ENCODE measurements around the gene CLCN2.

The CLCN2 gene

DNA sequence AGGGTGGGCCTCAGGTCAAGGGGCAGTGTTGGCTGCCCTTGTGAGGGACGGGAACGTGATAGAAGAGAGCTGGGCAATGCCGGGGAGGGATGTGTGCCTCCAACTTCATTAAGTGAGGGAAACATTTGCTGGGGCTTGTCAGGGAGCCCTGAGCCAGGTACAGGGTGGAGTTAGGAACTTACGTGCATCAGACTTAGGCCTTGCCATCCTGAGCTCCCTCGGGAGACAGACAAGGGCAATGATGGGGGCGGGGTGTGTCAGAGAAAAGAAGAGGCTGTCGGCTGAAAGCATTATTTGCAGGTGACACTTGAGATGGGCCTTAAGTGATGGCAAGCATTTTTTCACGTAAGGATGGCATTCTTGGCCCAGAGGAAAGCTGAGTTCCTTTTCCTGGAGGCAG lies 22.4 kb downstream of the CLCN2 start:
- H3K4me3 Mint-ChIP-seq, result peak overlapping the region; percentile 42
- TF ChIP-seq, protein P1, sequence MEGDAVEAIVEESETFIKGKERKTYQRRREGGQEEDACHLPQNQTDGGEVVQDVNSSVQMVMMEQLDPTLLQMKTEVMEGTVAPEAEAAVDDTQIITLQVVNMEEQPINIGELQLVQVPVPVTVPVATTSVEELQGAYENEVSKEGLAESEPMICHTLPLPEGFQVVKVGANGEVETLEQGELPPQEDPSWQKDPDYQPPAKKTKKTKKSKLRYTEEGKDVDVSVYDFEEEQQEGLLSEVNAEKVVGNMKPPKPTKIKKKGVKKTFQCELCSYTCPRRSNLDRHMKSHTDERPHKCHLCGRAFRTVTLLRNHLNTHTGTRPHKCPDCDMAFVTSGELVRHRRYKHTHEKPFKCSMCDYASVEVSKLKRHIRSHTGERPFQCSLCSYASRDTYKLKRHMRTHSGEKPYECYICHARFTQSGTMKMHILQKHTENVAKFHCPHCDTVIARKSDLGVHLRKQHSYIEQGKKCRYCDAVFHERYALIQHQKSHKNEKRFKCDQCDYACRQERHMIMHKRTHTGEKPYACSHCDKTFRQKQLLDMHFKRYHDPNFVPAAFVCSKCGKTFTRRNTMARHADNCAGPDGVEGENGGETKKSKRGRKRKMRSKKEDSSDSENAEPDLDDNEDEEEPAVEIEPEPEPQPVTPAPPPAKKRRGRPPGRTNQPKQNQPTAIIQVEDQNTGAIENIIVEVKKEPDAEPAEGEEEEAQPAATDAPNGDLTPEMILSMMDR (IDR thresholded peaks at IDR 0.05), result no peak
- peaks cover 8% of the 10 kb centered on the region for H3K36me3 Mint-ChIP-seq (ENCODE audit: low read depth)
- H3K27ac Mint-ChIP-seq, result no peak overlapping the region
- H3K4me1 Mint-ChIP-seq, result peaks cover 35% of the 10 kb centered on the region
- H3K9me3 Mint-ChIP-seq, result no peaks in the 10 kb centered on the region
- H3K27me3 Mint-ChIP-seq (ENCODE audit: low read depth, poor library complexity), result peaks cover 7% of the 10 kb centered on the region
- DNase-seq, result no peak

DNA sequence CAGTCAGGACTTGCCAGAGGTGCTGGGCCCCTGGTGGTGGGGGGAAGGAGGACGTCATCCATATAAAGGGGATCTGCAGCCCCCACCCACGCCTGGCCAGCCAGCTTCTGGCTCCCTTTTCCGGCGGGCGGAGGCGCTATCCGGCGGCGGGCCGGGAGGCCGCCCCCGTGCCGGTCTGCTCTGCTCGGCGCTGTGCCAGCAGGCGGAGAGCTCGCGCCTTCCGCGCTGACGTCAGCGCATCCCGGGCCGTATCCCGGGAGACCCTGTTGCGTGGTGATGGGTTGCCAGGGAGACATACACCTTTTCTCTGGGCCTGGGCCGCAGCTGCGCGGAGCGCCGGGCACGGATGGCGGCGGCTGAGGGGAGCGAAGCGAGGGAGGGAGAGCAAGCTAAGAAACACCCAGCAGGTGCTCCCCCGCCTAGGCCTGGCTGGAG lies 22.9 kb downstream of the CLCN2 start:
- Mint-ChIP-seq H3K4me3 (no peak overlapping the region), H3K9me3 (no peaks in the 10 kb centered on the region), H3K4me1 (peaks cover 35% of the 10 kb centered on the region), H3K27me3 (ENCODE audit: low read depth, poor library complexity) (peaks cover 7% of the 10 kb centered on the region), H3K27ac (no peak overlapping the region), H3K36me3 (ENCODE audit: low read depth) (peaks cover 12% of the 10 kb centered on the region)
- DNase-seq, result peak; percentile 81
- TF ChIP-seq, protein P1 (IDR thresholded peaks at IDR 0.05), result peak; percentile 19

DNA sequence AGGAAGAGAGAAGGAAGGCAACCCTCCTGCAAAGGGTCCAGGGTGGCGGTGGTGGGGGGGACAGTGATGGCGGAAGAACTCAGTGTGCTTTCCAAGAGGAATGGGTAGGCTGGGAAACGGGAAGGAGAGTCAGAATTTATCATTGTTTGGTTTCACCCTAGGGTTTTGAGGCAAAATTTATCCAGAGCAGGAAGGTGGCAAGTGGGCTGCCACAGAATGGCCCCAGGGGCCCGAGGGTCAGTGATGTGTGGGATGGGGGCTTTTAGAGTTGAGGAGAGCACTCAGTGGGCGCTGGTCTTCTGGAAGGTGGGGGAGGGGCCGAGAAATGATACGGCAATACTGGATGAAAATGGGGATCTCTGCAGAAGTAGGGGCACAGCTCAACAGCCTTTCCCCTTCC lies 23.4 kb downstream of the CLCN2 start:
- H3K27ac Mint-ChIP-seq, result no peak overlapping the region
- DNase-seq, result no peak
- peaks cover 17% of the 10 kb centered on the region for H3K36me3 Mint-ChIP-seq (ENCODE audit: low read depth)
- TF ChIP-seq, protein P1 (IDR thresholded peaks at IDR 0.05), result no peak
- peaks cover 7% of the 10 kb centered on the region for H3K27me3 Mint-ChIP-seq (ENCODE audit: low read depth, poor library complexity)
- H3K4me3 Mint-ChIP-seq, result peak overlapping the region; percentile 68
- no peaks in the 10 kb centered on the region for H3K9me3 Mint-ChIP-seq
- H3K4me1 Mint-ChIP-seq, result peaks cover 35% of the 10 kb centered on the region

DNA sequence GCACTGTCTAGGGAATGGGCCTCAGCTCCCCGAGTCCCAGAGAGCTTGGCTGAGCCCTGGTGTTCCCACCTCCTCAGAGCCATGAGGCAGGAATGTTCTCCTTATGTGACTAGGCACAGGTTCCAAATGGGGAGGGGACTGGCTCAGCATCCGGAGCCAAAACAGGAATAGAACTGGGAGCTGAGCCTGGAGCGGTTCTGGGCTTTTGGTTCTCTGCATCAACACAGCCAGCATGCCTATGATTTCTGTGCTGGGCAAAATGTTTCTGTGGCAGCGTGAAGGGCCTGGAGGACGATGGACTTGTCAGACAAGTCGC lies 24.0 kb downstream of the CLCN2 start, which contains the start of gene FAM131A:
Gene FAM131A, plus strand, starts transcription at position 202 of the 316 bp plus-strand sequence. Its CDS starts 31 bp downstream, at position 233.
- H3K4me3 Mint-ChIP-seq, result peak within 1 kb of the TSS; percentile 91
- H3K36me3 Mint-ChIP-seq (ENCODE audit: low read depth), result peaks cover 19% of the 10 kb centered on the region
- TF ChIP-seq, protein P1 (IDR thresholded peaks at IDR 0.05), result no peak
- H3K4me1 Mint-ChIP-seq, result peaks cover 35% of the 10 kb centered on the region
- no peaks in the 10 kb centered on the region for H3K9me3 Mint-ChIP-seq
- peaks cover 7% of the 10 kb centered on the region for H3K27me3 Mint-ChIP-seq (ENCODE audit: low read depth, poor library complexity)
- H3K27ac Mint-ChIP-seq, result peak within 1 kb of the TSS; percentile 95
- no peak for DNase-seq

DNA sequence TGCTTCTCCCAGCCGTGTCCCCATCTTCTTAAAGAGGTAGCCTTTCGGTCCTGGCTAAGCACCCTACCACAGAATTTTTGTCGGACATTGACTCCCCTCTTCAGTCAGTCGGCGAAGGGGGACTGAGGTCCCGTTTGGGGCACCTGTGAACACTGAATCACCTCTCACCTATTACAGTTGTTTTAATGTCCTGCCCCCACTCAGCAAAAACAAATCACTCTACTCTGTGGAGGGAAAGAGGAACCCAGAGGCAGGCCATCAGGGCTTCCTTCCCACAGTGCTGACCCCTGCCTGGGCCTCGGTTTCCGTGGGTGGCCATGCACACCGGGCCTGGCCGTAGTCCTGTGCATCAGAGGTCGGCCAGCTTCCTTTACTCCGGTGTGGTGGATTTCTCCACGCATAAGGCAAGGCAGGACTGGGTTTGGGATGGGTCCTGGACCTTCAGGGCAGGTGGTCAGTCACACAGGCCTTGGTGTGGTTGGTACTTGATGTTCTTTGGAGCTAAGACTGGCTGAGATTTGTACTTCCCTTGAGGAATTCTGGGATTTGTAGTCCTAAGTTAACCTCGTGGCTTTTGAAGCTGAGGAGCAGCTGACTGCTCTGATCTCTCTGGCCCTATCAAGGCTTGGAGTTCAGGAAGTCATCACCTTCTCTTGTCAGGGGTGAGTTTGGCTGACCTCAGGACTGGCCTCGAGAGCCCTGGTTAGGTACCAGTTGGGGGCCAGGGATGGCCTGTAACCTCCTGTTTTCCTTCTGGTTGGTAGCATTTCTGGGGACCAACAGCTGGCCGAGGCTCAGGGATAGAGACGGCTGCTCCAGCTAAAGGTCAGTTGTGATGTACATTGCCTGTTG lies 24.6 kb downstream of the CLCN2 start:
- H3K27ac Mint-ChIP-seq, result peak overlapping the region; percentile 95
- H3K36me3 Mint-ChIP-seq (ENCODE audit: low read depth), result peaks cover 25% of the 10 kb centered on the region
- DNase-seq, result no peak
- H3K9me3 Mint-ChIP-seq, result no peaks in the 10 kb centered on the region
- H3K27me3 Mint-ChIP-seq (ENCODE audit: low read depth, poor library complexity), result peaks cover 7% of the 10 kb centered on the region
- peak overlapping the region; percentile 91 for H3K4me3 Mint-ChIP-seq
- H3K4me1 Mint-ChIP-seq, result peaks cover 35% of the 10 kb centered on the region
- TF ChIP-seq, protein P1 (IDR thresholded peaks at IDR 0.05), result no peak

All from nephron progenitor cell (in vitro differentiated cells).